Measurements from ENCODE around the gene CITED1.

DNA sequence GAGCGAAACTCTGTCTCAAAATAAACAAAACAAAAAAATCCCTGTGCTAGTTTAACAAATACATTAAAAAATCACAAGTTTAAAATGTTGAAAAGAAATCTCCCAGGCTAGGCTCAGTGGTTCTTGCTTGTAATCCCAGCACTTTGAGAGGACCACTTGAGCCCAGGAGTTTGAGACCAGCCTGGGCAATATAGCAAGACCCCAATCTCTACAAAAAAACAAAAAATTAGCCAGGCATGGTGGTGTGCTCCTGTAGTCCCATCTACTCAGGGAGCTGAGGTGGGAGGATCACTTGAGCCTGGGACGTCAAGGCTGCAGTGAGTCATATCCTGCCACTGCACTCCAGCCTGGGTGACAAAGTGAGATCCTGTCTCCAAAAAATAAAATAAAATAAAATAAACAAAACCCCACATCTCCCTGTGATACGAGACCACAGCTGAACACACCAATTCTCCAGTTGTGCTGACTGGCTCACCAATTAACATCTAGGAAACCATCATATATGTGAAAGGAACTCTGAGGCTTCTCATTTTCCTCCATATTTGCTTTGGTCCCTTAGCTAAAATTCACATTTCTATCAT is 36.0 kb downstream of the CITED1 start:
- TF ChIP-seq POLR2A (IDR thresholded peaks at IDR 0.05), result no peak
- TF ChIP-seq, protein P1, sequence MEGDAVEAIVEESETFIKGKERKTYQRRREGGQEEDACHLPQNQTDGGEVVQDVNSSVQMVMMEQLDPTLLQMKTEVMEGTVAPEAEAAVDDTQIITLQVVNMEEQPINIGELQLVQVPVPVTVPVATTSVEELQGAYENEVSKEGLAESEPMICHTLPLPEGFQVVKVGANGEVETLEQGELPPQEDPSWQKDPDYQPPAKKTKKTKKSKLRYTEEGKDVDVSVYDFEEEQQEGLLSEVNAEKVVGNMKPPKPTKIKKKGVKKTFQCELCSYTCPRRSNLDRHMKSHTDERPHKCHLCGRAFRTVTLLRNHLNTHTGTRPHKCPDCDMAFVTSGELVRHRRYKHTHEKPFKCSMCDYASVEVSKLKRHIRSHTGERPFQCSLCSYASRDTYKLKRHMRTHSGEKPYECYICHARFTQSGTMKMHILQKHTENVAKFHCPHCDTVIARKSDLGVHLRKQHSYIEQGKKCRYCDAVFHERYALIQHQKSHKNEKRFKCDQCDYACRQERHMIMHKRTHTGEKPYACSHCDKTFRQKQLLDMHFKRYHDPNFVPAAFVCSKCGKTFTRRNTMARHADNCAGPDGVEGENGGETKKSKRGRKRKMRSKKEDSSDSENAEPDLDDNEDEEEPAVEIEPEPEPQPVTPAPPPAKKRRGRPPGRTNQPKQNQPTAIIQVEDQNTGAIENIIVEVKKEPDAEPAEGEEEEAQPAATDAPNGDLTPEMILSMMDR (IDR thresholded peaks at IDR 0.05), result no peak
